T-helper 2 cell treated with Interferon-gamma antibody and Interleukin-4, amounts not matched to agents 100 ng/mL and 5 ng/mL, for 36 hours (primary cell): ENCODE measurements around the gene SSRP1. TPM values are rescaled to one million over a fixed set of nuclear protein-coding genes. Genes with fewer than 3 reads are reported as not detected.

Source experiments
- intact Hi-C: fragments of 100-400 bp; cut with micrococcal nuclease; formaldehyde crosslinking; loops from one replicate; pipeline ENCODE4 v1.15.1; 2023
- total RNA-seq: library from RNA; stranded (reverse); gene quantifications from 2 replicates; pipeline ENCODE4 v1.2.3, GENCODE V29; 2022

SSRP1 gene
- total RNA-seq, 1 donor from 2014 or later: 180 TPM

DNA sequence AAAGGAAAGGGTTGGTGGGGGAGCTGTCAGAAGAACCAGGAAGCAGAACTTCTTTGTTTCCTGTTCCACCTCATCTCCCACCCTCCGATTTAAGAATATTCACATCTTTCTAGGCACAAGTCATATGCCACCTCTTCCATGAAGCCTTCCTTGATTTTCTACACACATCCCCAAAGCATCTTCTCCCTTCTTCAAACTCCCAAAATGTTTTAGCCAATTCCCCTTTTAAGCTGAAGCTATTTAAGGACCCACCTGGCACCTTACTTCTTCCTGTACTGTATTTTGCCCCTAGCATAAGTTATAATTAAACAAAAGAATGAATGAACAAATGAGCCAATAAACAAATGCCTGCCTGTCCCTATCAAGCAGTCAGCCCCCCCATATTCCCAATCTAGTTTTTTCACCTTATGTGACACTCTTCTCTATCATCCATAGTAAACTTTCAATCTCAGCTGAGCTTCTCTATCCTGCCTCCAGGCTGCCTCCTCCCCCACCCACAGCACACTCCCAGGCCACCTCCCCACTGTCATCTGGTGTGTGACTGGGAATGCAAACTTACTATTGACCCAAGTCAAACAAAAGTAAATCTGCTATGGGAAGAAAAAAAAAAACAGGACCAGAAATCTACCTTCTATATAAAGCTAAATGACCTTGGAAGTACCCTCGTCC is 14.8 kb downstream of the SSRP1 start:
- intact Hi-C loops: no loop called here

DNA sequence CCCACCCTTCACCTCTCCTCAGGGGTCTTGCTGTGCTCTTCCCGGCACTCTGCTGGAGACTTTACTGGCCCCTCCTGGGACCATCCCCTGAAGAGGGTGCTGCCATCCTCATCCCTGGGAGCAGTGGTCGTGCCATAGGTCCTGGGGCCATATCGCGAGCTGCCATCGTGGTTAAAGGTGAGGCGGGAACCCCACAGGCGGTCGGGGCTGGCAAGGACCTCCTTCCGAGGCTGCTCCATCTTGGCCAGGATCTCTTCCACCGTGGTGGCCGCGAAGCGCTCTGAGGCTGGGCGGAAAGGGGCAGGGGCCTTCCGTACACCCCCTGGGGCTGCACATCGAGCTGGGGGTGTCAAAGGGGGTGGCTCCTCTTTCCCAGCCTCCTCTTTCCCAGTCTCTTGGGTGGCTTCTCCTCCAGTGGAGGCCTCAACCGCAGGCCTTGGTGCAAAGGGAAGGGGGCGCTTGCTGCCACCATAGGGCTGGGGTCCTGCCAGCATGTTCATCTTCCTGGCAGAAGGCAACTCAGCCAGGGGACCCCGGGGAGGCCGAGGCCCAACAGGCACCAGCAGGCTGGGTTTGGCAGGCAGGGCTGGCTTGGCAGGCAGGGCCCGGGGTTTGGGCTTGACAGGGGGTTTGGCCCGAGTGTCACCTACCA is 15.5 kb downstream of the SSRP1 start:
- intact Hi-C loops: no loop called here

DNA sequence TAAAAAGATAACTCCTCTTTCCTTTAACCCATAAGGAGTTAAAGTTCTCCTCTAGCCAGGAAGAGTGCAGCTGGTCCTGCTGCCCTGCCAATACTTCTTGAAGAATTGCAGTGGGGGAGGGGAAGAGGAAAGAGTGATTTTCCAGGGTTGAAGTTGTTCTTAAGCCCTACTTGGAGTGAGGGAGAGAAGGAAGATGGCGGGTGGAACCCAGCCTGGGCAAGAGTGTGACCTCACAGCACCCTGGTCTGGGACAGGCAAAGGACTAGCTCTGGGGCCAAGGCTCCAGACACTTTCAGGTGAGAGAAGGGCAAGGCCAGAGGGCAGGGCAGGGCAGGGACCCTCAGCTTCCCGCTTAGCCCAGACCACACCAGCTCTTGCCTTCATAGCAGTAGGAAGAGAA is 17.5 kb downstream of the SSRP1 start:
- intact Hi-C loops: no loop called here

DNA sequence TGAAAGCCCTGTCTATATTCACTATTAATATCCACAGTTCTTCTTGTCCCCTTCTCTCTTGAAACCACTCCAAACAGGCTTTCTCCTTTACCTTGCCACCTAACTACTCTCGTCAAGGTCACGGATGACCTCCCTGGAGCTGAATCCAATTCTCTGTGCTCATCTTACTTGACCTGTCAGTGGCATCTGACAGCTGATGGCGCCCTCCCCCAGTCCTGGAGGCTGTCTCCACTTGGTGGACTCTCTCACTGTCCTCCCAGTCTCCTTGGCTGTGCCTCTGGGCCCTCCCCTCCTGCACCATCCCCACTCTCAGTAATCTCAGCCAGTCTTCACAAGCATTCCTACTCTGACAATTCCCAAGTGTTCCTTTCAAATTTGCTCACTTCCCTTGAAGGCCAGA is 19.7 kb downstream of the SSRP1 start:
- intact Hi-C loops: no loop called here

DNA sequence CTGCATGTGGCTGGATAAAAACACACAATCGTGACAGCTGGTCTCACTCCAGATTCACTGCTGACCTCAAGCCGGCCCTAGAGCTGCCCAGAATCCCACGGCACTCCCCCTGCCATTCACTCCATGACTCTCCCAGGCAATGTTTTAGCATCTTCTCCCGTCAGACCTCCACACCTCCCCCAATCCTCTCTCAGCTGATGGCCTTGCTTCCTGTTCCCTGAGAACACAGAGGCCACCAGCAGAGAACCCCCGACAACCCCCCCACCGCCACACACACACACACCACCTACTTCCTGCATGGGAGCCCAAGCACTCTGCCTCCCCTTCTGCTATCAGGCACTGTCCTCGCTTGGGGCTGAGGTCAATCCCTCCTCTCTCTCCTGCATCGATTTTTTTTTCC is 20.2 kb downstream of the SSRP1 start:
- intact Hi-C loops: no loop called here

DNA sequence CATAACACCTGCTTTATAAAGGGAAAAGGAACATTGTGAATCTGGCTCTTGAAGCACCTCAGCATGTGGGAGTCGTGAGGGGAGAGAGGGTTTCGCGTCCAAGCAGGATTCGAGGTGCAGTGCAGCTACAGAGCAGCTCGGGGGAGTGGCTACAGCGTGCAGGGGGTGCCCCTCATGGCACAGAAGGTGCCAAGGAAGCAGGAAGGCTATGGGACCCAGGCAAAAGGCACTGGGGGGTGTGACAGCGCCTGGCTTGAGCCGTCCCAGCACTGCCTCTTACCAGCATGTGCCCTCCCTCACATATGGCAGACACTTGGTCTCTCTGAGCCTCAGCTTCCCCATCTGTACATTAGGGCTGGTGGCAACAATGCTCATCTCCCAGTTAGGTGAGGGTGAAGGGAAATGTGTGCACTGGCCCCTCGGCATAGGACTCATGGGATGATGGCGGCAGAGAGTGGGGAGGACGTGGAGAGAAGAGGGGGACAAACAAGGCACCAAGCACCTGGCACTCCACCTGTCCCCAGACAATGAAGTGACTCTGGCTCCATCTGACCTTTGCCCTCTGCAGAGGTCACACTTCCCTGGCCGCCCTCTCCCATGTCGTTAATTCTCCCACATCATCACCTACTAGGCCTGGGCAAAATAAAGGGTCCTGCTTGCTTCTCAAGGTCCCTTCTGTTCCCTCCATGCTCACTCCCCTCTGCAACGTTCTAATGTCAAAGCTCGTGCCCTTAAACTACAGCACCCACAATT is 21.3 kb downstream of the SSRP1 start:
- intact Hi-C loops: no loop called here

DNA sequence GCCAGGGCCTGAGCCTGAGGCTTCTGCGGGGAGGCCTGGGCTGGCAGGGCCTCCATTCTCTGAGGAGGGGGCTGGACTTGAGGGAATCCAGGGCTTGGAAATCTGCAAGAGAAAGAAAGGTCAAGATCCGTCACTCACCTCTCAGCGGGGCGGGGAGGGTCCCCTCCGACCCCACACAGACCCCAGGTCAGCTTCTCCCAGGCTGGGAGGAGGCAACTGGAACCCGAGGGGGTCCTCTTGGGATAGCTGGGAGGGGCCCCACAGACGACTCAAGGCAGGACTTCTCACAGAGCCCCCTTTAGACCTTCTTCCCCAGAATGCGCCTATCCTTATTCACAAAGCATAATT is 21.9 kb downstream of the SSRP1 start:
- intact Hi-C loops: no loop called here

DNA sequence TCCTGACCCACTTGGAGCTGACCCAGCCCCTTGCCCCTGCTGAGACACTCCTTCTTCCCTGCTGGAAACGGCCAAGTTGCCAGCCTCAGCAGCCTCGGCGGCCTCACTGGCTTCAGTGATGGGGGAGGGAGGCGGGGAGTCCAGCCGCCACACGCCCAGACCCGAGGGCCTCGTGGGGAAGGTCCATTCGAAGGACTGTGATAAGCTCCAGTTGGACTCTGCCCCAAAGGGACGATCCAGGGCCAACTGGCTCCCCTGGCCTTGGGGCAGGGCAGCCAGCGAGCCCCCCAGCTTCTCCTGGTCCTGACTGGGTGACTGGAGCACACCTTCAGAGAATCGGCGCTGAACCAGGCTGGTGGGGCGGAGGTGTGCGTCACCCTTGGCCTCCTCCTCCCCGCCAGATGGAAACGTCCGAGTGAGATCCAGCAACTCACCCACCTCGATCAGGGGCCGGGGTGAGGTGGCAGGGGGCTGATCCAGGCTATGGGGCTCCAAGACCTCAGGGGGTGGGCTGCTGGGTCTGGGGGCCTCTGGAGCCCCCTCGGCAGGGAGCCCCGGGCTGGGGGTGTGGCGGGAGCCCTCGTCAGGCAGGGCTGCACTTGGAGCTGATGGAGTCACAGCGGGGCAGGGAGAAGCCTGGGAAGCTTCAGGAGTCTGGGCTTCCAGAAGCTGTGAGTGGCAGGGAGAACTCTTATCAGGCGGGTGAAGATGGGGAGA is 22.5 kb downstream of the SSRP1 start:
- intact Hi-C loops: no loop called here

DNA sequence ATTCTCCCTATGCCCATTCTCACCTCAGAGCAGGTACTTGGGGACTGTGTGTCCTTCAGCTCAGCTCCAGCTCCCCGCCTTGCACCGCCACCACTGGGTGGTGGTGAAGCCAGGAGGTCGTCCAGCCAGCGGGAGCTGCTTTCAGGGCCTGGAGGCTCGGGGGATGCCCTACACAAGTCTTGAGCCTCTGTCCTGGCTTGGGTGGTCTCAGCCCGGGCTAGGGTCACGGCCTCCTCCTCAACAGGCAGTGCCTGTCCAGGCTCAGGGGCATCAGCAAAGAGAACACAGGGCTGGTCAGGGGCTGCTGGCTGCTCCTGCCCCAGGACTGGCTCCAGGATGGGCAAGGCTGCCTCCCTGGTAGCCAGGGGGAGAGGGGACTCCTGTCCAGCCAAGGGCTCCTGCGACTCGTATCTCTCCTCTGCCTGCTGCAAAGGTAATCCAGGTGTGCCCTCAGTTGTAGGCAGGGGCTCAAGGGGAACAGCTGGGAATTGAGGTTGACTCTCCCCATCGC is 23.1 kb downstream of the SSRP1 start:
- intact Hi-C loops: no loop called here

DNA sequence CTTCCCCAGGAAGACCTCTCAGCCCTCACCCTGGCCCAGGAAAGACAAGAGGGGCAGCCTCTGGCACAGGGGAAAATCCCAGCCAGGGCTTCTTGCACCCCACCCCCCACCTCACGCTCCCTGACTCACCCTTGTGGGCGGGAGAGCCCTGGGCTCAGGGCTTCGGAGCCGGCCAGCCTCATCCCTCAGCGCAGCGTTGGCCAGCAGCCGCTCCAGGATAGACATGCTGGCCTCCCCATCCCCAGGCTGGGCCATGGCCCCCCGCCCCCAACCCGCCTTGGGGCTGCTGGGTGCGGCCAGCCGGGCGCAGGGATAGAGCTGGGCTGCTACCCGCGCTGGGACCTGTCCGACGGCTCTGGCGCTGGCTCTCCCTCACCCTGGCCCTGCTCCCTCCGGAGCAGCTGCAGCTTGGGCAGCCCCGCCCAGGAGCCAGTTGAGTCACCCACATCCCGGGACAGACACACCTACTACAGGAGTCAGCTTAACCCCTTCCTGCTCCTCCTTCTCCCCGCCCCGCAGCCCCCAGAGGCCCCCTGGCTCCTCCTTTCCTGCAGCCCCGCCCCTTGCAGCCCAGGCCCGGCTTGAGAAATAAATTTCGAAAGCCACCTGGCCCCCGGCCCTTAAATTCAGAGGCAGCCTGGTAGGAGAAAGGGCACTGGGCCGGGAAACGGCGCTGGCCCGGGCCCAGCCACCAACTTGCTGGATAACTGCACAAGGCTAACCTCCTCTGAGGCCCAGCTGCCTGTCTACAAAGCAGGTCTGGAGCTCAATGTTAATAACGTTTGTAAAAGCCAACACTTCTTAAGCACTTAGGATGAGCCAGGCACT is 24.4 kb downstream of the SSRP1 start:
- intact Hi-C loops: loop anchor here (1.0 kb wide), 1 partner anchor 14 kb away; no protein-coding TSS in a partner anchor

DNA sequence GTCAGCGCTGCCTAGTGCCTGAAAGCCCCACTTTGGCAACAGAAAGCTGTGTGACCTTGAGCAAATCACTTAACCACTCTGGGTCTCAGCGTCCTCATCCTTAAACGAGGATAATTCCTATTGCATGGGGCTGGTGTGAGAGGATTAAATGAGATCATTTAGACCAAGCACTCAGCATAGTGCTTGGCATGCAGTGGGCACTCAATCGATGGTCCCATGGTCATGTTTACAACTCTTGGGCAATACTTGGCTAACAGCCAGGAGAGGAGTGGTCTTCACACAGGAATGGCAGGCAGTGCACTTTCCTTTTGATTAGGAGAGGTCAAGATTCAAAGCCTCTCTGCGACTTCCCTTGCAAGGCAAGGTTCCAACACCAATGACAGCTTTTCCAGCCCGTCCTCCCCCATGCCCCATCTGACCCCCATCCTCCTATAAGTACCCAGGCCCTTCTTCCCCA is 25.0 kb downstream of the SSRP1 start:
- intact Hi-C loops: loop anchor here (1.0 kb wide), 1 partner anchor 15 kb away; no protein-coding TSS in a partner anchor

DNA sequence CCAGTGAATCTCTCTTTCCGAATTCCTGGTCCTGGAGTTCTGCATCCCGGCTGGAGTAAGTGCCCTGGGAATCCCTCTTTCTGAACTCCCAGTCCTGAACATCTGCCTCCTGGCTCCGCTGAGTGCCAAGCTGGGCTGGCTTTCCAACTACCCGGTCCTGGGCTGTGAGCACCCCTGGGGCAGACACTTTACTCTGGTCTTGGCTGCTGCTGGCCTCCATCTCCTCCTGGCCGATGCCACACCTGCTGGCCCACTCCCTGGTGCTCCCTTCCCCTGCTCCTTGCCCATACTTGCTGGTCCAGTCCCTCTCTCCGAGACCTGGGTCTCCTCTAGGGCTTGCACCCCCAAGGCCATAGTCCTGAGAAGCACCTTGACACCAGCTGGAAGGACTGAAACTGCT is 25.6 kb downstream of the SSRP1 start:
- intact Hi-C loops: no loop called here

DNA sequence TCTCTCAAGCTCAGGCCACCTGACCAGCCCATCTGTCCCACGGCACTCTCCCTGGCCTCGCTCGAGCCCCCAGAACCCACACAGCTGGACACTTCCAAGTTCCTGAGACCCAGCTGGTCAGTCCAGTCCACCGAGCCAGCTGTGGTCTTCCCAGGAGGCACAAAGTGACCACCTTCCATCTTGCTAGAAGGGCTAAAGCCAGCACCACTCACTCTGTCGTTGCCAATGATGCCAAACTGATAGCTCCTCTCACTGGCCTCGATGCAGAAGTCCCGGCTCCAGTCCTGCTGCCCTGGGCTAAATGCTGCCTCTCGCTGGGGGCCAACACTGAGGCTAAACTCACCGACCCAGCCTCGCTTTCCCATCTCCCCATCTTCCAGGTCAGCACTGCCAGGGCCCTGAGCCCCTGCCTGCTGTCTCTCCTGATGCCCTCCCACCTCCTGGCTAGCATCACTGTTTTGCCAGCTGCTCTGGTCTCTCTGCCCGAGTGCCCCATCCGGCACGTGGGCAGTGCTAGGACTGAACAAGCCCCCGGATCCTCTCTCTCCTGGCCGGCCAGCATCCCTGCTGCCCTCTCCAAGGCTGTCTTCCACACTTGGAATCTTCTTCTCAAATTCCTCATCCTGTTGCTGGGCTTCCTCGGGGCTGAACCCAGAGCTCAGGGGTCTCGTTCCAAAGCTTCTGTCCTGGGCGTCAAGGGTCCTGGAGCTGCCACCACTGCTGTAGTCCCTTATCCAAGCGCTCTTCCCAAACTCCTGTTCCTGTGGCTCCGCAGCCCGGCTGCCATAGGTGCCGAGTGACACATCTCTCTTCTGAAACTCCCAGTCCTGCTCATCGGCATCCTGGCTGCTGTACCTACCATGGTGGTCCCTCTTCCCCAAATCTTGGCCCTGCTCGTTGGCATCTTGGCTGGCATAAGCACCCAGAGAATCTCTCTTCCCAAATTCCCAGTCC is 26.3 kb downstream of the SSRP1 start:
- intact Hi-C loops: no loop called here

DNA sequence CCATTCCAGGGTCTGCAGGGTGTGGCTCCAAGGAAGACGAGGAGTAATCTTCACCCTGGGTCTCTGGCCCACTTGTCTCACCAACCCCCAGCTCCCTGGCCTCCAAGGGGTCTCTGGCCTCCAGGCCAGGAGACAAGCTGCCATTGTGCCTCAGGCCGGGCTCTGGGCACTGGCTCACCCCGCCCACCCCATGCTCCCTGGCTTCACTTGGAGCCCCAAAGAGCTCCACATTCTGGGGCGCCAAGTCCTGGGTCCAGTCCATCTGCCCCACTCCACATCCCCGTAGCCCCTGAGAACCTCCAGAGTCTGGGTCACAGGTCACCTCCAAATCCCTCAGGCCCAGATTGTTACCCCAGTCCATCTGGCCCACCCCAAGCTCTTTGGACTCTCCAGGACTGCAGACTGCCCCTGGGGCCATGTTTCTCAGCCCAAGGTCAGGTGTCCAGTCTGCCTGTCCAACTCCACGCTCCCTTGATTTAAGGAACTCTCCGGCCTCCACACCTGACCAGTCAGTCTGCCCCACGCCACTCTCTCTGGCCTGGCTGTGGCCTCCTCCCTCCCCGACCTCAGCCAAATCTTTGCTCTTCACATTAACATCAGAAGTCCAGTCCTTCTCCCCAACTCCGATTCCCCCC is 27.1 kb downstream of the SSRP1 start:
- intact Hi-C loops: no loop called here

DNA sequence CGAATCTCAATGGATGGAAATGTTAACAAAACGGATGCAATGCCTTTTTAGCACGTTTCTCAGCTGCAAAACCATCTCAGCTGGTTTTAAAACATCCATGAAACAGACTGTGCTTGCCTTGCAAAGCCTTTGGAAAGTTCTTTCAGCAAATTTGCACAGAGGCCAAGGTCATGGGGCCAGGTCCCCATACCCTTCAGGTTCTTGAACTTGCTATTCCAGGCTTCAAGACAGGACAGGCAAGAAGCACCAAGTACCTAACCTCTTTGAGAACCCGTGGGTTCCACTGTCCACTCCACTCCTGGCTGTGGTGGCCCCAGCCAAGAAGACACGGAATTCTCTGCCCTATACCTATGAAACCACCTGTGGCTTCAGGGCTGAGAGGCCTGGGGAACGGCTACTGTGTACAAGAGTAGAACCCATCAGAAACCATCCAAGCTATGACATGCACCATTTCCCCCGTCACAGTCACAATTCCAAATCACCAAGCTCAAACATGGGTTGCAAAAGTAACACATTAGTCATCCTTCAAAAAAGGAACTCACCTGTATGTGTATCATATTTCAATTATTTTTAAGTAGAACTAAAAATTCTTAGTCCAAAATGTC is 27.9 kb downstream of the SSRP1 start:
- intact Hi-C loops: no loop called here

DNA sequence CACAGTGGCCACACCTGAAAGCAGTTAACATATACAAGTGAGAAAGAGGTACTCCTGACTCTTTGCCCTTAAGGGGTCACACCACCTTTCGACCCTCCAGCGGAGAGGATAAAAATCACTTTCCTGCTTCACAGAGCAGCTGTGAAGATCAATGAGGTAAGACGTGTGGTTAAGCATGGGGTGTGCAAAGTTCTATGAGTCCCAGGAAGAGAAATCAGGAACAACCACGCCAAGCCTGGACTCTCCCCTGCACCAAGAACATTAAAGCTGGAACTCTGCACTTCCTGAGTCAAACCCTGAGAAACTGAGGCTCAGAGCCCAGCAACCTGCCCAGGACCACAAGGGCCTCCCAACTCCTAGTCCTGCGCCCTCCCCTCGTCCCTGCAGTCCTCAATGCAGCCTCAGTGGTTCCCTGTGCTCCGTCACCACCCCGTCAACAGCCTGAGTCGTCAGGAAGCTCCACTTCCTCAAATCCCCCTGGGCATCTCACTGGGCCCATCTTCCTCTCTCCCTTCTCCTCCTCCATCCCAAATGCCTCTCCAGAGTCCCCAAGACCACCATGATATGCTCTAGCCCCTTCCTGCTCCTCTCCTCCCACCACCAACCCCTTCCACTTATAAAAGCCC is 28.6 kb downstream of the SSRP1 start:
- intact Hi-C loops: no loop called here

DNA sequence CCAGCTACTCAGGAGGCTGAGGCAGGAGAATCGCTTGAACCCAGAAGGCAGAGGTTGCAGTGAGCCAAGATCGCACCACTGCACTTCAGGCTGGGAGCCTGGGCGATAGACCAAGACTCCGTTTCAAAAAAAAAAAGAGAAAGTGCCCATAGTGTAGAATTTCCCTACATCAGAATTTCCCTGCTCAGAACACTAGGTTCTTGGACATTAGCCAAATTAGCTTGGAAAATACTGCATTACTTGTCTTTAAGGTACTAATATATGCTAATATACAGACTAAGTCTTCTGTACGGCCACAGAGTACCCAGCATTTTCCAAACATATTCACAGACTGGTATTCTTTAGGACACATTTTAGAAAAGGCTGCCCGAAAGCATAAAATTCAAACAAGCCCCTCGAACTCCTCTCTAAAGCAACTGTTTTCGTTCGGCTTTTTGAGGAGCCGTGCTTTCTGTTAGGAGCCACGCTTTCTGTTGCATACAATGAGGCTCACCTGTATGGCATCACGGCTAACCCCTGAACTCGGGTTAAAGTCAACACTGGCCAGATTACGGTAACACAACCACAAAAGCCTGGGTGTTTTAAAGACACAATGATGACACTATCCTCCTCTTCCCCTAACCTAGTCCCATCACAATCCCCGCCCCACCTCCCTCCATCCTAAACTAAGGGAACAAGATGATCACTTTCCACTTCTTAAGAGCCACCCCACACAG is 29.4 kb downstream of the SSRP1 start:
- intact Hi-C loops: no loop called here

DNA sequence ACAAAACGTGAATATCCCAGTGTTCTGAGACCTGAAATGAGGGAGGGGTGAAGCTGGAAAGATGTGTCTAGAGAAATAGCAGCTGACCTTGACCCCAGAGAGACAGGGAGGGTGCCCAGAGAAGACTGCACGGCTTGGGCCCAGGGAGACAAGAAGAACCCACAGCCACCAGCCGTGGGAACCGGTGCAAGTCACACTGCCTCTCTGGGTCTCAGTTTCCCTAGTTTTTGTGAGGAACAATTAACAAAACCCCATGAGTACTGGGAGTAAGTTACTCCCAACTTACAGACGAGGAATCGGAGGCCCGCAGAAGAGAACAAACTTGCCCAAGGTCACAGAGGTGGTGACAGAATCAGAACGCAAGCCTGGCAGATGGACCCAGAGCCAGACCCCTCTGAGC is 30.2 kb downstream of the SSRP1 start:
- intact Hi-C loops: no loop called here
